IMR-90 (cell line): ENCODE measurements around the gene SARDH. TPM values are rescaled to one million over a fixed set of nuclear protein-coding genes. Genes with fewer than 3 reads are reported as not detected.

Source experiments
- ATAC-seq: fragments of 200-7000 bp; cut with Tn5 transposase; 2 replicates; pipeline ENCODE4 v1.9.1; 2020; ENCODE audit warnings: low read depth, mild to moderate bottlenecking, moderate library complexity
- BruUV-seq: library from RNA; stranded (reverse); fragments of 400-500 nt; replicated peaks from 2 replicates; lab custom pipeline; 2021; lab: Mats Ljungman, UMichigan
- CTCF ChIA-PET: fragments of 300-600 bp; formaldehyde crosslinking; extraction: SDS; loops from one replicate; lab custom pipeline; 2021; ENCODE audit warnings: antibody characterized with exemption; lab: Yijun Ruan, JAX
- POLR2A ChIA-PET: fragments of 300-600 bp; sonication (Branson Sonifier 250); formaldehyde crosslinking; loops from one replicate; lab custom pipeline; 2022; ENCODE audit warnings: antibody characterized with exemption; ENCODE audit not compliant: unreplicated experiment; lab: Charles Lee
- DNase-seq: peaks from one replicate; pipeline ENCODE4 v3.0.0; 2013
- H2AFZ ChIP-seq: replicated peaks from 2 replicates; pipeline ENCODE3; 2013; ENCODE audit warnings: low read length, mild to moderate bottlenecking; ENCODE audit not compliant: poor library complexity
- H2AK5ac ChIP-seq: 2 replicates; pipeline ENCODE4 v1.6.1; 2013; ENCODE audit warnings: low read depth, low read length, inconsistent platforms
- H2AK9ac ChIP-seq: replicated peaks from 2 replicates; pipeline ENCODE3; 2013; ENCODE audit warnings: mild to moderate bottlenecking, low read depth, low read length, moderate library complexity; ENCODE audit not compliant: poor library complexity
- H2BK120ac ChIP-seq: 2 replicates; pipeline ENCODE4 v1.6.1; 2013; ENCODE audit warnings: low read depth, low read length, inconsistent platforms
- H2BK15ac ChIP-seq: 3 replicates; pipeline ENCODE4 v1.6.1; 2013; ENCODE audit warnings: low read depth, low read length, inconsistent platforms
- H2BK20ac ChIP-seq: 2 replicates; pipeline ENCODE4 v1.6.1; 2013; ENCODE audit warnings: low read depth, mild to moderate bottlenecking, inconsistent platforms, low read length, moderate library complexity
- H2BK5ac ChIP-seq: 2 replicates; pipeline ENCODE4 v1.6.1; 2013; ENCODE audit warnings: mild to moderate bottlenecking, low read depth, low read length, inconsistent platforms; ENCODE audit not compliant: poor library complexity, severe bottlenecking
- H3K14ac ChIP-seq: replicated peaks from 2 replicates; pipeline ENCODE4 v1.6.1; 2013; ENCODE audit warnings: low read depth, low read length, inconsistent platforms
- H3K18ac ChIP-seq: 2 replicates; pipeline ENCODE4 v1.6.1; 2013; ENCODE audit warnings: low read depth, low read length, control low read depth
- H3K23ac ChIP-seq: 2 replicates; pipeline ENCODE4 v1.6.1; 2013; ENCODE audit warnings: low read depth, low read length, inconsistent platforms
- H3K27ac ChIP-seq: 2 replicates; pipeline ENCODE4 v1.5.1; 2013; ENCODE audit warnings: mild to moderate bottlenecking, control low read depth, low read length; ENCODE audit not compliant: insufficient read depth
- H3K27me3 ChIP-seq: 2 replicates; pipeline ENCODE4 v1.6.1; 2013; ENCODE audit warnings: low read length; ENCODE audit not compliant: control insufficient read depth, insufficient read depth
- H3K36me3 ChIP-seq: 2 replicates; pipeline ENCODE4 v1.6.1; 2013; ENCODE audit warnings: low read length, mixed read lengths; ENCODE audit not compliant: control insufficient read depth, insufficient read depth
- H3K4ac ChIP-seq: 2 replicates; pipeline ENCODE4 v1.6.1; 2013; ENCODE audit warnings: low read depth, low read length, inconsistent platforms
- H3K4me1 ChIP-seq: 2 replicates; pipeline ENCODE4 v1.6.1; 2013; ENCODE audit warnings: low read length, mixed read lengths; ENCODE audit not compliant: control insufficient read depth, insufficient read depth
- H3K4me2 ChIP-seq: 2 replicates; pipeline ENCODE4 v1.6.1; 2013; ENCODE audit warnings: low read depth, mild to moderate bottlenecking, control low read depth, low read length, moderate library complexity
- H3K4me3 ChIP-seq: 2 replicates; pipeline ENCODE4 v1.5.1; 2013; ENCODE audit warnings: low read depth, mild to moderate bottlenecking, control low read depth, low read length, moderate library complexity; ENCODE audit not compliant: insufficient read depth
- H3K56ac ChIP-seq: 2 replicates; pipeline ENCODE4 v1.6.1; 2013; ENCODE audit warnings: low read length, inconsistent platforms; ENCODE audit not compliant: insufficient read depth; ENCODE audit errors: extremely low read depth
- H3K79me1 ChIP-seq, 2 experiments: 2 replicates each; pipeline ENCODE4 v1.6.1; 2013; ENCODE audit warnings: low read length in 2 of 2, inconsistent platforms in 1 of 2, low read depth in 1 of 2
- H3K9ac ChIP-seq: 2 replicates; pipeline ENCODE4 v1.6.1; 2013; ENCODE audit warnings: low read depth, low read length, control low read depth
- H3K9me1 ChIP-seq: 2 replicates; pipeline ENCODE4 v1.6.1; 2013; ENCODE audit warnings: low read length, inconsistent platforms; ENCODE audit not compliant: insufficient read depth
- H3K9me3 ChIP-seq: 2 replicates; pipeline ENCODE4 v1.6.1; 2013; ENCODE audit warnings: low read length; ENCODE audit not compliant: control insufficient read depth, insufficient read depth
- H4K20me1 ChIP-seq: 2 replicates; pipeline ENCODE4 v1.6.1; 2013; ENCODE audit warnings: low read length, inconsistent platforms; ENCODE audit not compliant: insufficient read depth
- H4K5ac ChIP-seq: 2 replicates; pipeline ENCODE4 v1.6.1; 2013; ENCODE audit warnings: mild to moderate bottlenecking, low read depth, low read length, control low read depth
- H4K8ac ChIP-seq, 2 experiments: 2 replicates each; pipeline ENCODE4 v1.6.1; 2013; ENCODE audit warnings: low read depth in 2 of 2, low read length in 2 of 2, control low read depth in 1 of 2, inconsistent platforms in 1 of 2
- H4K91ac ChIP-seq: 2 replicates; pipeline ENCODE4 v1.6.1; 2013; ENCODE audit warnings: low read depth, low read length, inconsistent platforms; ENCODE audit not compliant: insufficient read depth
- CEBPB ChIP-seq: IDR thresholded peaks from 2 replicates; pipeline ENCODE4 v1.6.1; 2012; ENCODE audit warnings: low read depth, low read length, improper control_type of control experiment
- MAFK ChIP-seq: IDR thresholded peaks from 2 replicates; pipeline ENCODE4 v1.6.1; 2012; ENCODE audit warnings: low read depth, low read length, improper control_type of control experiment
- MAZ ChIP-seq: IDR thresholded peaks from 2 replicates; pipeline ENCODE4 v1.6.1; 2012; ENCODE audit warnings: low read depth, mild to moderate bottlenecking, low read length, improper control_type of control experiment, moderate library complexity, borderline replicate concordance
- POLR2A ChIP-seq: IDR thresholded peaks from 2 replicates; pipeline ENCODE4 v1.6.1; 2012; ENCODE audit warnings: mild to moderate bottlenecking, low read depth, low read length
- WGBS, 2 experiments: methylation state at CpG; one replicate each; pipeline versions ENCODE4 v1.1.5 to v1.1.7; 2013; ENCODE audit warnings: missing lambda C conversion rate in 2 of 2; ENCODE audit not compliant: insufficient read length in 1 of 2; ENCODE audit errors: extremely low coverage in 2 of 2; 5-methylcytosine and 5-hydroxymethylcytosine counted together
- dilution Hi-C: fragments of 300-500 bp; cut with HindIII; formaldehyde crosslinking; loops from one replicate; pipeline ENCODE4 v1.14.3; 2018; ENCODE audit warnings: low sequenced_read_pairs; ENCODE audit not compliant: unreplicated experiment
- in situ Hi-C: fragments of 300-500 bp; cut with MboI; formaldehyde crosslinking; loops from 3 replicates; pipeline ENCODE4 v1.14.3; 2019; ENCODE audit warnings: low sequenced_read_pairs, inconsistent platforms, mixed read lengths
- intact Hi-C: fragments of 100-400 bp; cut with micrococcal nuclease; formaldehyde crosslinking; loops from 2 replicates; pipeline ENCODE4 v1.10.0; 2022
- polyA plus RNA-seq, 3 experiments: library from polyadenylated mRNA; depleted of rRNA; stranded (reverse); fragments of >200 nt; gene quantifications; 2 replicates each; pipeline ENCODE4 v1.2.3, GENCODE V29; 2012; ENCODE audit warnings: low replicate concordance in 1 of 3
- total RNA-seq: library from RNA; depleted of rRNA; stranded (reverse); fragments of >200 nt; gene quantifications from 2 replicates; pipeline ENCODE4 v1.2.3, GENCODE V29; 2012

Gene SARDH
- total and polyA plus RNA-seq, 2 of the 4 experiments (the other 2 are of a cell fraction) = 5.0 to 7.5 TPM

GRCh38 chr9:133694686-133695085, 43.5 kb downstream of the SARDH start:
- no TSS peak for BruUV-seq
- no peak overlapping the region for H3K4me2 ChIP-seq
- no peak overlapping the region for H2AK5ac ChIP-seq
- H4K8ac ChIP-seq = no peak overlapping the region
- ATAC-seq = no peak
- no peak overlapping the region for H2AFZ ChIP-seq
- no peak overlapping the region for H3K27ac ChIP-seq
- no peak overlapping the region for H4K91ac ChIP-seq
- no peak overlapping the region for H2BK5ac ChIP-seq
- no peak overlapping the region for H3K4ac ChIP-seq
- in situ Hi-C loops = no loop called here
- H2BK120ac ChIP-seq = no peak overlapping the region
- TF ChIP-seq MAFK (no peak), CEBPB (no peak), POLR2A (no peak), MAZ (no peak)
- no peaks in the 10 kb centered on the region for H3K36me3 ChIP-seq
- no peak overlapping the region for H3K9ac ChIP-seq
- H3K9me1 ChIP-seq = no peaks in the 10 kb centered on the region
- DNase-seq = no peak
- H3K23ac ChIP-seq = no peak overlapping the region
- 100% methylated on average over 1 of the region's 3 CpGs; no CpG with 5 or more reads in 1 of the 2 experiments for WGBS, 2 experiments
- POLR2A ChIA-PET = no interaction called here
- H3K18ac ChIP-seq = no peak overlapping the region
- CTCF ChIA-PET = no interaction called here
- H4K20me1 ChIP-seq = no peaks in the 10 kb centered on the region
- no peak overlapping the region for H3K56ac ChIP-seq
- no peak overlapping the region for H2BK20ac ChIP-seq
- H4K5ac ChIP-seq = no peak overlapping the region
- H3K14ac ChIP-seq = no peak overlapping the region
- no peaks in the 10 kb centered on the region for H3K4me1 ChIP-seq
- dilution Hi-C loops = no loop called here
- H2AK9ac ChIP-seq = peak overlapping the region; percentile 15
- H3K79me1 ChIP-seq = no peaks in the 10 kb centered on the region
- no peaks in the 10 kb centered on the region for H3K27me3 ChIP-seq
- H3K4me3 ChIP-seq = no peak overlapping the region
- intact Hi-C loops = no loop called here
- no peak overlapping the region for H2BK15ac ChIP-seq
- H3K9me3 ChIP-seq = no peaks in the 10 kb centered on the region
